ENCODE results near the gene PTPRJ. TPM values are rescaled to one million over a fixed set of nuclear protein-coding genes. Genes with fewer than 3 reads are reported as not detected.

PTPRJ gene
- total RNA-seq, 1 donor = 6.6 TPM

GRCh38 chr11:47995360-47995769, 15.0 kb downstream of the PTPRJ start:
- TF ChIP-seq CTCF (IDR thresholded peaks at IDR 0.05; ENCODE audit: insufficient read depth, low read length) = no peak
- DNase-seq (ENCODE audit: low read depth) = no peak
- no peak overlapping the region for H3K4me3 ChIP-seq (ENCODE audit: low read depth, low read length)

- no peak for DNase-seq (ENCODE audit: low read depth)
Observed at GRCh38 chr11:47997063-47998053, 17.0 kb downstream of the PTPRJ start.

GRCh38 chr11:47998345-47998732, 18.0 kb downstream of the PTPRJ start:
- TF ChIP-seq CTCF (IDR thresholded peaks at IDR 0.05; ENCODE audit: insufficient read depth, low read length) = no peak
- no peak for DNase-seq (ENCODE audit: low read depth)
- H3K4me3 ChIP-seq (ENCODE audit: low read depth, low read length) = no peak overlapping the region

More at GRCh38 chr11:47997063-47998053, 17.0 kb downstream of the PTPRJ start:
- no peak overlapping the region for H3K4me3 ChIP-seq (ENCODE audit: low read depth, low read length)
- no peak for TF ChIP-seq CTCF (IDR thresholded peaks at IDR 0.05; ENCODE audit: insufficient read depth, low read length)

- no peak overlapping the region for H3K4me3 ChIP-seq (ENCODE audit: low read depth, low read length)
- TF ChIP-seq CTCF (IDR thresholded peaks at IDR 0.05; ENCODE audit: insufficient read depth, low read length) = no peak
- no peak for DNase-seq (ENCODE audit: low read depth)
Observed at GRCh38 chr11:47998733-47999359, 18.5 kb downstream of the PTPRJ start.

GRCh38 chr11:48000432-48000831, 20.1 kb downstream of the PTPRJ start:
- TF ChIP-seq CTCF (IDR thresholded peaks at IDR 0.05; ENCODE audit: insufficient read depth, low read length) = no peak
- DNase-seq (ENCODE audit: low read depth) = no peak
- no peak overlapping the region for H3K4me3 ChIP-seq (ENCODE audit: low read depth, low read length)

GRCh38 chr11:48001438-48002021, 21.2 kb downstream of the PTPRJ start:
- TF ChIP-seq CTCF (IDR thresholded peaks at IDR 0.05; ENCODE audit: insufficient read depth, low read length) = no peak
- DNase-seq (ENCODE audit: low read depth) = peak; percentile 81
- no peak overlapping the region for H3K4me3 ChIP-seq (ENCODE audit: low read depth, low read length)

Measured in fibroblast of the aortic adventitia (primary cell).